Measurements from ENCODE around the gene CASTOR1. TPM values are rescaled to one million over a fixed set of nuclear protein-coding genes. Genes with fewer than 3 reads are reported as not detected.

CASTOR1 gene
- total RNA-seq, 1 experiment from 2014 or later, result 2.0 TPM

DNA sequence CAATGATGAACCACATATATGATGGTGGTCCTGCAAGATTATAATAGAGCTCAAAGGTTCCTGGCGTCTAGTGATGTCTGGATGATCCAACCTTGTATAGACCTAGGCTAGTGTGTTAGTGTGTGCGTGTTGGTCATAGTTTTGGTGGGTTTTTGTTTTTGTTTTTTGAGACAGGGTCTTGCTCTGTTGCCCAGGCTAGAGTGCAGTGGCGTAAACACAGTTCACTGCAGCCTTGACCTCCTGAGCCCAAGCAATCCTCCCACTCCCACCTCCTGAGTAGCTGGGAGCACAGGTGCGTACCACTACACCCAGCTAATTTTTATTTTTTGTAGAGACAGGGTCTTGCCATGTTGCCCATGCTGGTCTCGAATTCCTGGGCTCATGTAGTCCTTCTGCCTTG, 9.4 kb downstream of the CASTOR1 start:
- ChIA-PET POLR2A (ENCODE audit: low non-redundant PET) (no interaction called here), CTCF (interaction anchor here (1.1 kb wide), 1 partner anchor 107 kb away, joined by 3 read pairs; the partner anchor contains the start of gene RNF215)
- BruUV-seq (replicated peaks), result no TSS peak
- DNase-seq (ENCODE audit: low spot score), result no peak
- H3K36me3 ChIP-seq (ENCODE audit: insufficient read depth, low read length, poor library complexity, severe bottlenecking), result no peaks in the 10 kb centered on the region
- no peaks in the 10 kb centered on the region for H3K27me3 ChIP-seq (replicated peaks; ENCODE audit: insufficient read depth, low read depth, low read length, poor library complexity)
- H3K9me3 ChIP-seq (ENCODE audit: low read depth, low read length, poor library complexity, severe bottlenecking), result no peaks in the 10 kb centered on the region
- intact Hi-C loops (cut with micrococcal nuclease; ENCODE audit: unreplicated experiment), result loop anchor here (10.0 kb wide), 1 partner anchor 325 kb away; the partner anchor contains the start of gene TCN2
- H3K4me1 ChIP-seq (ENCODE audit: insufficient read depth, low read length, poor library complexity, severe bottlenecking), result no peaks in the 10 kb centered on the region
- TF ChIP-seq EZH2 (IDR thresholded peaks at IDR 0.05; ENCODE audit: borderline replicate concordance, low read depth, low read length, poor library complexity, severe bottlenecking) (no peak), CTCF (conservative IDR thresholded peaks at IDR 0.05; ENCODE audit: low read depth, low read length) (no peak)
- H3K27ac ChIP-seq (ENCODE audit: low read depth, low read length, poor library complexity, severe bottlenecking), result no peak overlapping the region
- H3K4me3 ChIP-seq (ENCODE audit: low read depth, low read length, poor library complexity, severe bottlenecking), result no peak overlapping the region

DNA sequence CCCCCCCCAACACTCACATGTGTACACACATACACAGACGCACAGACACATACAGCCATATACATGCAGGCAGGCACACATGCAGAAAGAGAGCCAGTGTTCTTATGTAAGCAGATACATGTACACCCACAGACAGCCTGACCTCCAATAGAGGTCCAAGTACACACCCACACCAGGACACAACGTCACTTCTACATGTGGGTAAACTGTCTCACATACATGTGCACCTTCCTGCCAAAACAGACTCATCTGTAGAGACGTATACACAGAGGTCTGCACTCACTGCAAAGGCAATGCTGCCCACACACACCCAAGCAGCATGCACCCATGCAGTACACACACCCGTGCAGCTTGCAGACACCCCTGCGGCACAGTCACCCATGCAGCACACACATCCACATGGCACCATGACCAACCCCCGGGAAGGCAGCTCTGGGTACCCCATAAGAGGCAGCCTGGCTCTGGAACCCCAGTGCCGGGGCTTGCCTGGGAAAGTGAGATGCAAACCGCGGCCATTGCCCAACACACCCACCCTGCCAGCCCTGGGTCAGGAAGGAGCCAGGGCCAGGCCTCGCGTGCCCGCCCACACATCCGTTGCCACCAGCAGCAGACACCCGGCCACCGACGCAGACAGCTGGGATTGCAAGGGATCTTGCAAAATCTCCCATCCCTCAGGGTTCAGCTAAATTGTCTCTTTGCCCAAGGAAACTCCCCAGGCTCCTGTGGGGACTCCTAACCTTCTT, 10.1 kb downstream of the CASTOR1 start:
- ChIA-PET CTCF (interaction anchor here (1.1 kb wide), 1 partner anchor 108 kb away, joined by 3 read pairs; the partner anchor contains the start of gene RNF215), POLR2A (ENCODE audit: low non-redundant PET) (no interaction called here)
- Histone ChIP-seq H3K27ac (ENCODE audit: low read depth, low read length, poor library complexity, severe bottlenecking) (no peak overlapping the region), H3K9me3 (ENCODE audit: low read depth, low read length, poor library complexity, severe bottlenecking) (no peaks in the 10 kb centered on the region), H3K4me1 (ENCODE audit: insufficient read depth, low read length, poor library complexity, severe bottlenecking) (no peaks in the 10 kb centered on the region), H3K36me3 (ENCODE audit: insufficient read depth, low read length, poor library complexity, severe bottlenecking) (no peaks in the 10 kb centered on the region), H3K27me3 (replicated peaks; ENCODE audit: insufficient read depth, low read depth, low read length, poor library complexity) (no peaks in the 10 kb centered on the region), H3K4me3 (ENCODE audit: low read depth, low read length, poor library complexity, severe bottlenecking) (no peak overlapping the region)
- intact Hi-C loops (cut with micrococcal nuclease; ENCODE audit: unreplicated experiment), result no loop called here
- BruUV-seq (replicated peaks), result no TSS peak
- no peak for TF ChIP-seq CTCF (conservative IDR thresholded peaks at IDR 0.05; ENCODE audit: low read depth, low read length)
- no peak for TF ChIP-seq EZH2 (IDR thresholded peaks at IDR 0.05; ENCODE audit: borderline replicate concordance, low read depth, low read length, poor library complexity, severe bottlenecking)
- DNase-seq (ENCODE audit: low spot score), result peak; percentile 29

DNA sequence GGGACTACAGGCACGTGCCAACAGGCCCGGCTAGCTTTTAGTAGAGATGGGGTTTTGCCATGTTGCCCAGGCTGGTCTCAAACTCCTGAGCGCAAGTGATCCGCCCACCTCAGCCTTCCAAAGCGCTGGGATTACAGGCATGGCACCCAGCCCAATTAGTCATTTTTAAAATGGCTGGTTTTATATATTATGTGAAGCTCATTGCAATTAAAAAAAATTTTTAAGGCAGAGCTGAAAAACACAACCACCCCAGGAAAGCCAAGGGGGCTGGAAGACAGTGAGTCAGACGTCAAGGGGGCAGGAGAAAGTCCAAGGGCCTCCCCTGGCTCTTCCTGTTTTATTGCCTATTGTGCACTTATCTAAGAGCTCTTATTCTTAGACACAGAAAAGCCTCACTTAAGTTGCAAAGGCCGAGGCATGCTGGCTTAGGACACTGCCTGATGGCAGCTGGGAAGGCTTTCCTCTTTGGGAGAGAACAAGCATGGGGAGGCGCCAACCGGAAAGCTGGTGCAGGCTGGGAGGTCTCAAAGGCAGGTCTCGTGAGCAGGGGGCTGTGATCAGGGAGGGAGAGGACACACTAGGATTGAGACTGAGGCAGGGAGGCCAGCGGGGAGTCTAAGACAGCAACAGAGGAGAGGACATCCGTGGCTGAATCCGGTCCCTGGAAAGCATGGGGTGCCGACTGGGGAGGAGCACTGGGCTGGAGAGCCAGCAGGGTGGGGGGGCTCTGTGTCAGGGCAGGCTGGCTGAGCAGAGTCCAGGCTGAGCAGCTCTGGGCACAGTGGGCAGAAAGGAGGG, 11.6 kb downstream of the CASTOR1 start:
- H3K9me3 ChIP-seq (ENCODE audit: low read depth, low read length, poor library complexity, severe bottlenecking), result no peaks in the 10 kb centered on the region
- ChIA-PET CTCF (interaction anchor here (1.0 kb wide), 1 partner anchor 10 kb away, joined by 3 read pairs; no protein-coding TSS in a partner anchor), POLR2A (ENCODE audit: low non-redundant PET) (no interaction called here)
- no peaks in the 10 kb centered on the region for H3K36me3 ChIP-seq (ENCODE audit: insufficient read depth, low read length, poor library complexity, severe bottlenecking)
- BruUV-seq (replicated peaks), result no TSS peak
- peak; percentile 41 for DNase-seq (ENCODE audit: low spot score)
- no peak overlapping the region for H3K4me3 ChIP-seq (ENCODE audit: low read depth, low read length, poor library complexity, severe bottlenecking)
- intact Hi-C loops (cut with micrococcal nuclease; ENCODE audit: unreplicated experiment), result no loop called here
- no peaks in the 10 kb centered on the region for H3K4me1 ChIP-seq (ENCODE audit: insufficient read depth, low read length, poor library complexity, severe bottlenecking)
- no peak overlapping the region for H3K27ac ChIP-seq (ENCODE audit: low read depth, low read length, poor library complexity, severe bottlenecking)
- TF ChIP-seq EZH2 (IDR thresholded peaks at IDR 0.05; ENCODE audit: borderline replicate concordance, low read depth, low read length, poor library complexity, severe bottlenecking) (no peak), CTCF (conservative IDR thresholded peaks at IDR 0.05; ENCODE audit: low read depth, low read length) (no peak)
- no peaks in the 10 kb centered on the region for H3K27me3 ChIP-seq (replicated peaks; ENCODE audit: insufficient read depth, low read depth, low read length, poor library complexity)
